Effector memory CD8-positive, alpha-beta T cell (primary cell): ENCODE data around the gene SPINK5.

Source experiments
- ATAC-seq: fragments of 150-1000 bp; cut with Tn5 transposase; replicated peaks from 2 replicates; pipeline ENCODE4 v1.10.0; 2021; ENCODE audit warnings: mild to moderate bottlenecking, moderate library complexity
- DNase-seq, 3 experiments: peaks; one replicate each; pipeline ENCODE4 v3.0.0; 2021
- H3K27ac Mint-ChIP-seq, 2 donors: one replicate each; pipeline ENCODE4 v1.8.0; 2022; ENCODE audit warnings: mild to moderate bottlenecking in 2 of 2, mixed read lengths in 2 of 2, moderate library complexity in 2 of 2
- H3K27me3 Mint-ChIP-seq, 2 donors: one replicate each; pipeline ENCODE4 v1.8.0; 2022; ENCODE audit warnings: mixed read lengths in 2 of 2
- H3K36me3 Mint-ChIP-seq: one replicate; pipeline ENCODE4 v1.8.0; 2022; ENCODE audit warnings: mild to moderate bottlenecking, moderate library complexity, mixed read lengths; ENCODE audit not compliant: insufficient read depth
- H3K4me1 Mint-ChIP-seq, 2 donors: one replicate each; pipeline ENCODE4 v1.8.0; 2022; ENCODE audit warnings: low read depth in 2 of 2, mixed read lengths in 2 of 2
- H3K4me3 Mint-ChIP-seq, 2 donors: one replicate each; pipeline ENCODE4 v1.8.0; 2022; ENCODE audit warnings: mild to moderate bottlenecking in 2 of 2, mixed read lengths in 2 of 2, moderate library complexity in 2 of 2
- H3K9me3 Mint-ChIP-seq, 2 donors: one replicate each; pipeline ENCODE4 v1.8.0; 2022; ENCODE audit warnings: mixed read lengths in 2 of 2

SPINK5 gene

GRCh38 chr5:148075529-148075928 is 11.7 kb downstream of the SPINK5 start:
- H3K27me3 Mint-ChIP-seq: no peaks in the 10 kb centered on the region
- peaks cover 0 to 2% of the 10 kb centered on the region in 2 donors for H3K9me3 Mint-ChIP-seq
- H3K27ac Mint-ChIP-seq: no peak overlapping the region
- no peak overlapping the region for H3K4me3 Mint-ChIP-seq
- H3K4me1 Mint-ChIP-seq: no peaks in the 10 kb centered on the region
- DNase-seq (no peak), ATAC-seq (no peak)
- H3K36me3 Mint-ChIP-seq: no peaks in the 10 kb centered on the region

DNA sequence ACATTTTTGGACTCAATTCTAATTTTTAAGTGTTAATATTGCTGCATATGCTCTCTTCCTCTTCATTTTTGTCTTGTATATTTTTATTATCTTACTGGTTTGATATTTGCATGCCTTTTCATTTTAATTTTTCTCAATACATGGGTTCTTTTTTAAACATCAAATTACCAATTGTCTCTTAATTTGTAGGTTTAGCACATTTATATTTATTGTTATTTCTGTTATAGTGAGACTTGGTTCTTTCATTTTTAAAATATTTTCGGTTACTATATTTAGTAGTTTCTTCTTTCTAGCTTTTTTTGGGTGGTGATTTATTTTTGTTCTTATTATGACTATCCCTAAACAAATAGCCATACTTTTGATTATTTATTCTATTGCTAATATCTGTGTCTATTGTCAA is 19.4 kb downstream of the SPINK5 start:
- H3K27me3 Mint-ChIP-seq: peaks cover 0 to 4% of the 10 kb centered on the region in 2 donors
- no peaks in the 10 kb centered on the region for H3K4me1 Mint-ChIP-seq
- no peak overlapping the region for H3K4me3 Mint-ChIP-seq
- DNase-seq (no peak), ATAC-seq (no peak)
- no peaks in the 10 kb centered on the region for H3K36me3 Mint-ChIP-seq
- no peak overlapping the region for H3K27ac Mint-ChIP-seq
- H3K9me3 Mint-ChIP-seq: peaks cover 0 to 2% of the 10 kb centered on the region in 2 donors

- H3K27me3 Mint-ChIP-seq: peaks cover 0 to 4% of the 10 kb centered on the region in 2 donors
- no peak overlapping the region for H3K4me3 Mint-ChIP-seq
- DNase-seq (no peak), ATAC-seq (no peak)
- H3K4me1 Mint-ChIP-seq: no peaks in the 10 kb centered on the region
- H3K9me3 Mint-ChIP-seq: peaks cover 0 to 2% of the 10 kb centered on the region in 2 donors
- no peaks in the 10 kb centered on the region for H3K36me3 Mint-ChIP-seq
- H3K27ac Mint-ChIP-seq: no peak overlapping the region
Measured at GRCh38 chr5:148084269-148084668, 20.5 kb downstream of the SPINK5 start.

GRCh38 chr5:148085310-148085709 is 21.5 kb downstream of the SPINK5 start:
- H3K27me3 Mint-ChIP-seq: peaks cover 0 to 4% of the 10 kb centered on the region in 2 donors

DNA sequence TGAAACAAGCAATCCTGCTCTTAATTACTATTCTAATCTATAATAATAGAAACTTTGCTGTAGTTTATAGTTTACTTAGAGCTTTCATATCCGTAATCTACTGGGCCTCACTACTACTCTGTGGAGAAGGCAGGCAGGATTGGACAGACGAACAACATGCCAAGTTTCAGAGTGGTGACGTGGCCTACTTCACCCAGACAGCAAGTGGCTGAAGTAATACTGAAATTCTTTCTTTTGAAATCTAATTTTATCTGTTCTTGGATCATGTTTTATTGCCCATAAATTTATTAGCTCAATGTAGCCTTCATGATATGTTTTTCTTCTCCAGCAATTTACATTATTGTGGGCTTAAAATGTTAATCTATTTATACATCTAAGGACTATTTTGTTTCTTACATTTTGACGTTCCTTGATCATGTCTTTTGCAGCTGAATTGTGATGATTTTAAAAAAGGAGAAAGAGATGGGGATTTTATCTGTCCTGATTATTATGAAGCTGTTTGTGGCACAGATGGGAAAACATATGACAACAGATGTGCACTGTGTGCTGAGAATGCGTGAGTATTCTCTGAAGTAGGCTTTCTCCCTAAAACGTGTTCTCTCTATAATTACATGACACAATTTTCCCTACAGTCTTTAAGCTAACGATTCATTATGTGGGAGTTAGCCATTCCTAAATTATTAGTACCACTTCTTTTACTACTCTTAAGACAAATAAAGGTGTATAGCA is 22.4 kb downstream of the SPINK5 start:
- DNase-seq (no peak), ATAC-seq (no peak)
- Mint-ChIP-seq H3K36me3 (no peaks in the 10 kb centered on the region), H3K27ac (no peak overlapping the region), H3K27me3 (peaks cover 0 to 4% of the 10 kb centered on the region in 2 donors), H3K9me3 (peaks cover 0 to 2% of the 10 kb centered on the region in 2 donors), H3K4me3 (no peak overlapping the region), H3K4me1 (no peaks in the 10 kb centered on the region)

More at GRCh38 chr5:148085310-148085709, 21.5 kb downstream of the SPINK5 start:
- Mint-ChIP-seq H3K4me3 (no peak overlapping the region), H3K36me3 (no peaks in the 10 kb centered on the region), H3K27ac (no peak overlapping the region), H3K9me3 (peaks cover 0 to 2% of the 10 kb centered on the region in 2 donors), H3K4me1 (no peaks in the 10 kb centered on the region)
- DNase-seq (no peak), ATAC-seq (no peak)

GRCh38 chr5:148090146-148090772 is 26.5 kb downstream of the SPINK5 start:
- no peak for DNase-seq
- no peak for ATAC-seq
- no peak overlapping the region for H3K27ac Mint-ChIP-seq
- no peaks in the 10 kb centered on the region for H3K36me3 Mint-ChIP-seq
- H3K9me3 Mint-ChIP-seq: peaks cover 0 to 2% of the 10 kb centered on the region in 2 donors
- peaks cover 0 to 4% of the 10 kb centered on the region in 2 donors for H3K27me3 Mint-ChIP-seq
- H3K4me3 Mint-ChIP-seq: no peak overlapping the region
- H3K4me1 Mint-ChIP-seq: no peaks in the 10 kb centered on the region

GRCh38 chr5:148090773-148091250 is 27.0 kb downstream of the SPINK5 start:
- no peak for DNase-seq
- Mint-ChIP-seq H3K4me3 (no peak overlapping the region), H3K27me3 (peaks cover 0 to 4% of the 10 kb centered on the region in 2 donors), H3K36me3 (no peaks in the 10 kb centered on the region), H3K4me1 (no peaks in the 10 kb centered on the region), H3K27ac (no peak overlapping the region), H3K9me3 (peaks cover 0 to 2% of the 10 kb centered on the region in 2 donors)
- no peak for ATAC-seq

- Mint-ChIP-seq H3K4me1 (no peaks in the 10 kb centered on the region), H3K36me3 (no peaks in the 10 kb centered on the region), H3K27me3 (peaks cover 0 to 1% of the 10 kb centered on the region in 2 donors), H3K9me3 (no peaks in the 10 kb centered on the region), H3K27ac (no peak overlapping the region), H3K4me3 (no peak overlapping the region)
- no peak for ATAC-seq
- DNase-seq: no peak
Measured at GRCh38 chr5:148091991-148092964, 28.5 kb downstream of the SPINK5 start.

- no peak for ATAC-seq
- H3K27ac Mint-ChIP-seq: no peak overlapping the region
- H3K36me3 Mint-ChIP-seq: no peaks in the 10 kb centered on the region
- H3K4me3 Mint-ChIP-seq: no peak overlapping the region
- no peaks in the 10 kb centered on the region for H3K4me1 Mint-ChIP-seq
- H3K9me3 Mint-ChIP-seq: no peaks in the 10 kb centered on the region
- no peak for DNase-seq
- no peaks in the 10 kb centered on the region for H3K27me3 Mint-ChIP-seq
Measured at GRCh38 chr5:148094336-148094735, 30.6 kb downstream of the SPINK5 start.

DNA sequence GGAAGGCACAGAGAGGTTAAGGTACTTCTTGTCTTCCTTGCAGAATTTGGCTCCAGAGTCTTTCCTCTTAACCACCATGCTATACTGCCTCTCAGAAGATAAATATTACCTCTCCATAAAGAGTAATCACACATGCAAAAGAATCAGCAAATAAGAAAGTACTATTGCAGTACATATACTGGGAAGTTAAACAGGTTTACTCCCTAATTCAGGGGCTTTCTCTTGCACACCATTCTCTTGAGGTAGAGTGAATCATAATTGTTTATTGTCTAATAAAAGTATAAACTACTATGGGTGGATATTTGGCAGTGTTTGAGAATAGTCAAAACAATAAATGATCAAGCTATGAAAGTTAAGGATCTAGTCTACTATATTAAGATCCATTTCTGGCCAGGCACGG is 40.4 kb downstream of the SPINK5 start:
- Mint-ChIP-seq H3K36me3 (no peaks in the 10 kb centered on the region), H3K27ac (no peak overlapping the region), H3K4me1 (no peaks in the 10 kb centered on the region), H3K27me3 (no peaks in the 10 kb centered on the region), H3K9me3 (no peaks in the 10 kb centered on the region), H3K4me3 (no peak overlapping the region)
- no peak for ATAC-seq
- no peak for DNase-seq

DNA sequence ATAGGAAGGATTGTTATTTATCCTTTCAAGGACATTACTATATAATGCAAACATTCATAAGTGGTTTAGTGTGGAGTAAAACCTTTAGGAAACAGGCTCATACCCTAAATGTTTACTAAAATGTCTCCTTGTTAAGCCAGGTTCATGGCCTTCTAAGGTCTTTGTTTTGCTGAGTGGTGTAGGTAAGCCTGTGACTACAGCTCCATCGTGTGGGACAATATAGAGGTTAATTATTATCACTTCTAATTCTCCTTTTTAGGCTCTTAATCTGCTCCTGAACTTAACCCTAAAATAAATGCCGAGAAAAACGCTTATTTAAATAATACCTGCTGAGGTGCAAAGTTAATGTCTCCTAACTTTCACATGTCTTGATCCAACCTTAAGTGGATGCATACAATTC is 43.8 kb downstream of the SPINK5 start:
- no peaks in the 10 kb centered on the region for H3K36me3 Mint-ChIP-seq
- no peak overlapping the region for H3K4me3 Mint-ChIP-seq
- ATAC-seq (no peak), DNase-seq (no peak)
- no peaks in the 10 kb centered on the region for H3K4me1 Mint-ChIP-seq
- H3K9me3 Mint-ChIP-seq: no peaks in the 10 kb centered on the region
- peaks cover 0 to 6% of the 10 kb centered on the region in 2 donors for H3K27me3 Mint-ChIP-seq
- H3K27ac Mint-ChIP-seq: no peak overlapping the region

DNA sequence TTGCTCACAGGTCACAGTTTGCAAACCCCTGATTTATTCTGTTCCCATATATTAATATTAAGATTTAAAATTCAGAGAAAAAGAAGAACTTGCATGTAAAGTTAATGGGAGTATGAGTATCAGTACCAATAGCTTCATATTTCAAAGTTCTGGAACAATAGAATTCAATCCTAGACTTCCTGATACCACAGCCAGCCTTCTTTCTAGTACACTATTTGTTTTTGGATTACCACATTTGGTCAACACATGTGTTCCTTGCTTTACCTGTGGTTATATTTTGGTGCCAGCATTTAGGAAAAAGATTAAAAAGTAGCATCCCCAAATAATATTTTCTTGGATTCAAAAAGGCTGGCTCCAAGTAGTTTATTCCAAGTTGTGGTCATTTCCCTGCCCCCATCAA is 49.5 kb downstream of the SPINK5 start:
- Mint-ChIP-seq H3K27ac (no peak overlapping the region), H3K4me1 (no peaks in the 10 kb centered on the region), H3K27me3 (peaks cover 0 to 6% of the 10 kb centered on the region in 2 donors), H3K36me3 (no peaks in the 10 kb centered on the region), H3K9me3 (no peaks in the 10 kb centered on the region), H3K4me3 (no peak overlapping the region)
- no peak for ATAC-seq
- DNase-seq: no peak

DNA sequence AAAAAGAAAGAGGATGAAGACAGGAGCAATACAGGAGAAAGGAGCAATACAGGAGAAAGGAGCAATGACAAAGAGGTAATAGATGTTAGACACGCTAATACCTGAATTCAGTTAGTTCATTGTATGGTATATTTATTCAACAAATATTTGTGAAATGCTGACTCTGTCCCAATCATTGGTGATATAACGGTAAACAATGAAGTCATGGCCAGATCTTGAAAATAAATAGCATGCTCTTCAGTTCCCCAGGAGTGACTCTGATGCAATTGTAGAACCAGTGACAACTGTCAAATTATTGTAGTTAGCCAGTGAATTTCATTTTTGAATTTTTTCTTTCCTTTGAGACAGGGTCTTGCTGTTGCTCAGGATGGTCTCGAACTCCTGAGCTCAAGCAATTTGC is 56.5 kb downstream of the SPINK5 start:
- H3K4me1 Mint-ChIP-seq: no peaks in the 10 kb centered on the region
- no peaks in the 10 kb centered on the region for H3K9me3 Mint-ChIP-seq
- H3K27me3 Mint-ChIP-seq: no peaks in the 10 kb centered on the region
- DNase-seq: no peak
- H3K27ac Mint-ChIP-seq: no peak overlapping the region
- ATAC-seq: no peak
- no peaks in the 10 kb centered on the region for H3K36me3 Mint-ChIP-seq
- no peak overlapping the region for H3K4me3 Mint-ChIP-seq
